Immature natural killer cell (primary cell): ENCODE measurements around the gene RUNDC3A. TPM values are rescaled to one million over a fixed set of nuclear protein-coding genes. Genes with fewer than 3 reads are reported as not detected.
"Not testable (repeated sequence)": the region's sequence is repeated elsewhere in the genome, so short reads cannot be mapped to it uniquely, and the experiment has no call there.

Experiments used
- DNase-seq, 3 donors: peaks; one replicate each; pipeline ENCODE4 v3.0.0; 2022; ENCODE audit warnings: mixed read lengths in 1 of 3
- H3K27ac Mint-ChIP-seq, 6 donors: one replicate each; pipeline ENCODE4 v1.8.0; 2020; ENCODE audit warnings: mixed read lengths in 6 of 6, mild to moderate bottlenecking in 5 of 6, inconsistent platforms in 4 of 6, moderate library complexity in 3 of 6
- H3K27me3 Mint-ChIP-seq, 3 donors: one replicate each; pipeline ENCODE4 v1.8.0; 2020 to 2021; ENCODE audit warnings: low read depth in 3 of 3, mild to moderate bottlenecking in 3 of 3, mixed read lengths in 3 of 3, moderate library complexity in 3 of 3, inconsistent platforms in 1 of 3
- H3K36me3 Mint-ChIP-seq, 3 donors: one replicate each; pipeline ENCODE4 v1.8.0; 2020; ENCODE audit warnings: mixed read lengths in 3 of 3, inconsistent platforms in 2 of 3, mild to moderate bottlenecking in 2 of 3
- H3K4me1 Mint-ChIP-seq, 2 donors: one replicate each; pipeline ENCODE4 v1.8.0; 2020; ENCODE audit warnings: inconsistent platforms in 2 of 2, mild to moderate bottlenecking in 2 of 2, mixed read lengths in 2 of 2, moderate library complexity in 1 of 2
- H3K4me3 Mint-ChIP-seq, 5 donors: one replicate each; pipeline ENCODE4 v1.8.0; 2020; ENCODE audit warnings: mild to moderate bottlenecking in 5 of 5, mixed read lengths in 5 of 5, inconsistent platforms in 3 of 5, moderate library complexity in 3 of 5
- H3K9me3 Mint-ChIP-seq, 6 donors: one replicate each; pipeline ENCODE4 v1.8.0; 2020; ENCODE audit warnings: mild to moderate bottlenecking in 6 of 6, mixed read lengths in 6 of 6, inconsistent platforms in 4 of 6, moderate library complexity in 3 of 6
- polyA plus RNA-seq, 3 donors: library from polyadenylated mRNA; unstranded; fragments of 300-500 nt; fragmentation: Illumina TruSeq; gene quantifications; one replicate each; pipeline ENCODE4 v1.2.3, GENCODE V29; 2021

Gene RUNDC3A
- polyA plus RNA-seq, 3 donors from 2014 or later: not detected

GRCh38 chr17:44330263-44330662 is 21.9 kb downstream of the RUNDC3A start:
- H3K9me3 Mint-ChIP-seq, H3K36me3 Mint-ChIP-seq, DNase-seq, H3K27ac Mint-ChIP-seq, H3K4me3 Mint-ChIP-seq: not testable (repeated sequence)
- Mint-ChIP-seq H3K27me3 (peaks cover 3 to 16% (median 9%) of the 10 kb centered on the region in 3 donors), H3K4me1 (peaks cover 21 to 24% of the 10 kb centered on the region in 2 donors)

- Mint-ChIP-seq H3K27me3 (peaks cover under 1 to 7% (median 2%) of the 10 kb centered on the region in 3 donors), H3K27ac (peak overlapping the region in 3 of 6 donors; percentile 10 to 69 (median 24))
Observed at GRCh38 chr17:44331249-44331760, 22.9 kb downstream of the RUNDC3A start.

GRCh38 chr17:44333371-44333770 is 25.0 kb downstream of the RUNDC3A start:
- peaks cover 2 to 5% of the 10 kb centered on the region in 2 donors for H3K4me1 Mint-ChIP-seq
- H3K27ac Mint-ChIP-seq: no peak overlapping the region
- no peak for DNase-seq
- H3K27me3 Mint-ChIP-seq: peaks cover 0 to 10% (median 2%) of the 10 kb centered on the region in 3 donors
- no peaks in the 10 kb centered on the region for H3K36me3 Mint-ChIP-seq
- H3K9me3 Mint-ChIP-seq: no peaks in the 10 kb centered on the region
- H3K4me3 Mint-ChIP-seq: no peak overlapping the region

More at GRCh38 chr17:44331249-44331760, 22.9 kb downstream of the RUNDC3A start:
- DNase-seq: peak; percentile 77 to 81 (median 78)
- Mint-ChIP-seq H3K4me3 (no peak overlapping the region), H3K36me3 (no peaks in the 10 kb centered on the region), H3K9me3 (no peaks in the 10 kb centered on the region), H3K4me1 (peaks cover 13 to 18% of the 10 kb centered on the region in 2 donors)

GRCh38 chr17:44334315-44334714 is 25.9 kb downstream of the RUNDC3A start:
- Mint-ChIP-seq H3K4me1 (peaks cover 2 to 5% of the 10 kb centered on the region in 2 donors), H3K27me3 (peaks cover 0 to 10% (median 2%) of the 10 kb centered on the region in 3 donors), H3K9me3 (no peaks in the 10 kb centered on the region), H3K4me3 (no peak overlapping the region), H3K27ac (no peak overlapping the region), H3K36me3 (no peaks in the 10 kb centered on the region)
- DNase-seq: no peak

GRCh38 chr17:44334727-44335126 is 26.3 kb downstream of the RUNDC3A start:
- DNase-seq: no peak
- H3K9me3 Mint-ChIP-seq: no peaks in the 10 kb centered on the region
- peaks cover 2 to 5% of the 10 kb centered on the region in 2 donors for H3K4me1 Mint-ChIP-seq
- no peak overlapping the region for H3K27ac Mint-ChIP-seq
- H3K4me3 Mint-ChIP-seq: no peak overlapping the region
- peaks cover 0 to 10% (median 2%) of the 10 kb centered on the region in 3 donors for H3K27me3 Mint-ChIP-seq
- H3K36me3 Mint-ChIP-seq: no peaks in the 10 kb centered on the region

- no peak overlapping the region for H3K27ac Mint-ChIP-seq
- H3K4me1 Mint-ChIP-seq: peaks cover 2 to 5% of the 10 kb centered on the region in 2 donors
- no peak for DNase-seq
- H3K4me3 Mint-ChIP-seq: no peak overlapping the region
- no peaks in the 10 kb centered on the region for H3K36me3 Mint-ChIP-seq
- peaks cover 0 to 10% (median 2%) of the 10 kb centered on the region in 3 donors for H3K27me3 Mint-ChIP-seq
- no peaks in the 10 kb centered on the region for H3K9me3 Mint-ChIP-seq
Observed at GRCh38 chr17:44335564-44335963, 27.2 kb downstream of the RUNDC3A start.

- DNase-seq: no peak
- Mint-ChIP-seq H3K4me3 (no peak overlapping the region), H3K36me3 (no peaks in the 10 kb centered on the region), H3K9me3 (no peaks in the 10 kb centered on the region), H3K27me3 (peaks cover 0 to 10% (median 2%) of the 10 kb centered on the region in 3 donors), H3K27ac (no peak overlapping the region), H3K4me1 (peaks cover 2 to 4% of the 10 kb centered on the region in 2 donors)
Observed at GRCh38 chr17:44335968-44336367, 27.6 kb downstream of the RUNDC3A start.

GRCh38 chr17:44338702-44339101 is 30.3 kb downstream of the RUNDC3A start:
- Mint-ChIP-seq H3K4me3 (no peak overlapping the region), H3K27me3 (peaks cover 2 to 15% (median 4%) of the 10 kb centered on the region in 3 donors), H3K36me3 (no peaks in the 10 kb centered on the region), H3K27ac (no peak overlapping the region), H3K9me3 (no peaks in the 10 kb centered on the region), H3K4me1 (no peaks in the 10 kb centered on the region)
- DNase-seq: no peak

GRCh38 chr17:44340553-44340952 is 32.2 kb downstream of the RUNDC3A start:
- Mint-ChIP-seq H3K4me1 (peaks cover 10 to 11% of the 10 kb centered on the region in 2 donors), H3K27me3 (peaks cover 4 to 17% (median 4%) of the 10 kb centered on the region in 3 donors)
- H3K9me3 Mint-ChIP-seq, H3K27ac Mint-ChIP-seq, H3K36me3 Mint-ChIP-seq, DNase-seq, H3K4me3 Mint-ChIP-seq: not testable (repeated sequence)

GRCh38 chr17:44343510-44344209 is 35.3 kb downstream of the RUNDC3A start:
- H3K4me1 Mint-ChIP-seq: peaks cover 26 to 31% of the 10 kb centered on the region in 2 donors
- no peaks in the 10 kb centered on the region for H3K36me3 Mint-ChIP-seq
- no peak for DNase-seq
- no peaks in the 10 kb centered on the region for H3K9me3 Mint-ChIP-seq
- peak overlapping the region in 3 of 5 donors; percentile 10 to 96 (median 96) for H3K4me3 Mint-ChIP-seq
- H3K27me3 Mint-ChIP-seq: peaks cover 2 to 9% (median 4%) of the 10 kb centered on the region in 3 donors
- no peak overlapping the region for H3K27ac Mint-ChIP-seq

- H3K36me3 Mint-ChIP-seq: no peaks in the 10 kb centered on the region
- H3K27ac Mint-ChIP-seq: peak within 1 kb of the TSS; percentile 48 to 84 (median 75)
- peaks cover 2 to 9% (median 6%) of the 10 kb centered on the region in 3 donors for H3K27me3 Mint-ChIP-seq
- H3K4me3 Mint-ChIP-seq: peak within 1 kb of the TSS; percentile 89 to 96 (median 94)
- DNase-seq: peak; percentile 84 to 86 (median 85)
- H3K4me1 Mint-ChIP-seq: peaks cover 29 to 33% of the 10 kb centered on the region in 2 donors
- H3K9me3 Mint-ChIP-seq: no peaks in the 10 kb centered on the region
Observed at GRCh38 chr17:44344939-44345453, 36.6 kb downstream of the RUNDC3A start, which contains the start of gene GRN. Gene GRN, plus strand, starts transcription at chr17:44345302. Its CDS starts 3,863 bp downstream, at chr17:44349165.

- no peaks in the 10 kb centered on the region for H3K36me3 Mint-ChIP-seq
- H3K4me3 Mint-ChIP-seq: peak overlapping the region; percentile 89 to 96 (median 94)
- peak in 2 of 3 donors; percentile 39 to 46 for DNase-seq
- H3K27ac Mint-ChIP-seq: peak overlapping the region; percentile 15 to 84 (median 71)
- peaks cover 29 to 33% of the 10 kb centered on the region in 2 donors for H3K4me1 Mint-ChIP-seq
- H3K27me3 Mint-ChIP-seq: peaks cover 2 to 9% (median 6%) of the 10 kb centered on the region in 3 donors
- no peaks in the 10 kb centered on the region for H3K9me3 Mint-ChIP-seq
Observed at GRCh38 chr17:44345454-44346026, 37.1 kb downstream of the RUNDC3A start.

GRCh38 chr17:44346064-44346844 is 37.9 kb downstream of the RUNDC3A start:
- peaks cover 2 to 7% (median 6%) of the 10 kb centered on the region in 3 donors for H3K27me3 Mint-ChIP-seq
- peak overlapping the region; percentile 89 to 96 (median 94) for H3K4me3 Mint-ChIP-seq
- no peak for DNase-seq
- H3K4me1 Mint-ChIP-seq: peaks cover 29 to 33% of the 10 kb centered on the region in 2 donors
- no peaks in the 10 kb centered on the region for H3K36me3 Mint-ChIP-seq
- H3K27ac Mint-ChIP-seq: peak overlapping the region in 4 of 6 donors; percentile 49 to 84 (median 72)
- H3K9me3 Mint-ChIP-seq: no peaks in the 10 kb centered on the region
